GM18502 (cell line): Measurements from ENCODE around the gene SLC22A3.
A peak's percentile ranks its signal among the peaks of the same experiment; 100 is the strongest.

Experiments used
- ATAC-seq: cut with Tn5 transposase; IDR thresholded peaks from one replicate; pipeline ENCODE4 v1.9.1; 2021; ENCODE audit warnings: mild to moderate bottlenecking; ENCODE audit not compliant: unreplicated experiment, poor library complexity

SLC22A3 gene

GRCh38 chr6:160398674-160399271, 50.6 kb downstream of the SLC22A3 start:
- ATAC-seq: peak; percentile 98

GRCh38 chr6:160400446-160400845, 52.3 kb downstream of the SLC22A3 start:
- ATAC-seq: no peak

GRCh38 chr6:160408528-160408927, 60.4 kb downstream of the SLC22A3 start:
- no peak for ATAC-seq

- ATAC-seq: no peak
Observed at GRCh38 chr6:160412993-160413392, 64.8 kb downstream of the SLC22A3 start.

GRCh38 chr6:160417146-160417545, 69.0 kb downstream of the SLC22A3 start:
- no peak for ATAC-seq

- ATAC-seq: no peak
Observed at GRCh38 chr6:160417550-160417949, 69.4 kb downstream of the SLC22A3 start.

GRCh38 chr6:160418370-160418769, 70.2 kb downstream of the SLC22A3 start:
- ATAC-seq: no peak

- no peak for ATAC-seq
Observed at GRCh38 chr6:160419488-160419887, 71.3 kb downstream of the SLC22A3 start.

GRCh38 chr6:160420253-160420968, 72.2 kb downstream of the SLC22A3 start:
- no peak for ATAC-seq

GRCh38 chr6:160420969-160421556, 72.9 kb downstream of the SLC22A3 start:
- no peak for ATAC-seq

- ATAC-seq: no peak
Observed at GRCh38 chr6:160421854-160422253, 73.7 kb downstream of the SLC22A3 start.

- no peak for ATAC-seq
Observed at GRCh38 chr6:160424256-160424655, 76.1 kb downstream of the SLC22A3 start.

- ATAC-seq: no peak
Observed at GRCh38 chr6:160426136-160426535, 78.0 kb downstream of the SLC22A3 start.

- ATAC-seq: no peak
Observed at GRCh38 chr6:160427312-160428068, 79.3 kb downstream of the SLC22A3 start.

- no peak for ATAC-seq
Observed at GRCh38 chr6:160428069-160428430, 79.9 kb downstream of the SLC22A3 start.

GRCh38 chr6:160428818-160429619, 80.8 kb downstream of the SLC22A3 start:
- no peak for ATAC-seq

- no peak for ATAC-seq
Observed at GRCh38 chr6:160429620-160429895, 81.4 kb downstream of the SLC22A3 start.

GRCh38 chr6:160430203-160430602, 82.0 kb downstream of the SLC22A3 start:
- no peak for ATAC-seq

- ATAC-seq: no peak
Observed at GRCh38 chr6:160430751-160431150, 82.6 kb downstream of the SLC22A3 start.

GRCh38 chr6:160431226-160431625, 83.0 kb downstream of the SLC22A3 start:
- ATAC-seq: no peak
